OCI-LY7 (cell line): ENCODE results near the gene ARVCF. TPM values are rescaled to one million over a fixed set of nuclear protein-coding genes. Genes with fewer than 3 reads are reported as not detected.

Experiments
- BruUV-seq: library from RNA; stranded (reverse); fragments of 400-500 nt; replicated peaks from 2 replicates; lab custom pipeline; 2021; lab: Mats Ljungman, UMichigan
- CTCF ChIA-PET: fragments of 300-600 bp; sonication (Branson Sonifier 250); formaldehyde crosslinking; loops from one replicate; lab custom pipeline; 2022; ENCODE audit warnings: antibody characterized with exemption; ENCODE audit not compliant: unreplicated experiment; lab: Charles Lee
- POLR2A ChIA-PET: fragments of 300-600 bp; sonication (Branson Sonifier 250); formaldehyde crosslinking; loops from one replicate; lab custom pipeline; 2022; ENCODE audit warnings: antibody characterized with exemption; lab: Charles Lee
- DNase-seq: peaks from one replicate; pipeline ENCODE4 v3.0.0-alpha.2; 2015; ENCODE audit warnings: low spot score
- H2AFZ ChIP-seq: fragments of 200-600 bp; sonication (generic), shearing (Covaris generic); 2 replicates; pipeline ENCODE4 v1.6.1; 2014; ENCODE audit warnings: mild to moderate bottlenecking, antibody characterized with exemption, low read length, moderate library complexity
- H3K27ac ChIP-seq: fragments of 200-600 bp; sonication (generic); 2 replicates; pipeline ENCODE4 v1.5.1; 2014; ENCODE audit warnings: mixed run types, low read depth, mild to moderate bottlenecking, moderate library complexity, low read length, inconsistent platforms; ENCODE audit not compliant: poor library complexity, severe bottlenecking
- H3K36me3 ChIP-seq: fragments of 200-600 bp; sonication (generic); 2 replicates; pipeline ENCODE4 v1.6.1; 2014; ENCODE audit warnings: mild to moderate bottlenecking, antibody characterized with exemption, low read length, moderate library complexity, mixed read lengths; ENCODE audit not compliant: insufficient read depth
- H3K4me1 ChIP-seq: fragments of 200-600 bp; sonication (generic); 2 replicates; pipeline ENCODE4 v1.5.1; 2014; ENCODE audit warnings: mild to moderate bottlenecking, low read length; ENCODE audit not compliant: insufficient read depth, poor library complexity, severe bottlenecking
- H3K4me2 ChIP-seq: fragments of 200-600 bp; sonication (generic); 2 replicates; pipeline ENCODE4 v1.6.1; 2014; ENCODE audit warnings: mild to moderate bottlenecking, low read length
- H3K4me3 ChIP-seq: fragments of 200-600 bp; sonication (generic); 2 replicates; pipeline ENCODE4 v1.5.1; 2014; ENCODE audit warnings: mild to moderate bottlenecking, low read depth, low read length; ENCODE audit not compliant: poor library complexity, severe bottlenecking
- H3K79me2 ChIP-seq: fragments of 200-600 bp; sonication (generic); 2 replicates; pipeline ENCODE4 v1.6.1; 2016; ENCODE audit warnings: low read depth, mild to moderate bottlenecking, low read length, moderate library complexity, mixed read lengths; ENCODE audit not compliant: insufficient read depth
- H3K9me2 ChIP-seq: fragments of 200-600 bp; sonication (generic); 2 replicates; pipeline ENCODE4 v1.6.1; 2016; ENCODE audit warnings: mild to moderate bottlenecking, low read length, mixed read lengths; ENCODE audit not compliant: insufficient read depth
- H3K9me3 ChIP-seq: fragments of 200-600 bp; sonication (generic); 2 replicates; pipeline ENCODE4 v1.6.1; 2014; ENCODE audit warnings: mild to moderate bottlenecking, mixed run types, low read length, mixed read lengths
- H4K20me1 ChIP-seq: fragments of 200-600 bp; sonication (generic); 2 replicates; pipeline ENCODE4 v1.6.1; 2014; ENCODE audit warnings: mild to moderate bottlenecking, antibody characterized with exemption, low read length, moderate library complexity, mixed read lengths; ENCODE audit not compliant: insufficient read depth
- EZH2phosphoT487 ChIP-seq: fragments of 200-600 bp; sonication (generic); IDR thresholded peaks from 2 replicates; pipeline ENCODE4 v1.6.1; 2018; ENCODE audit warnings: low read depth, borderline replicate concordance, mild to moderate bottlenecking, mixed run types, antibody characterized with exemption, low read length, moderate library complexity, mixed read lengths
- intact Hi-C: fragments of 100-400 bp; cut with micrococcal nuclease; formaldehyde crosslinking; loops from one replicate; pipeline ENCODE4 v1.10.0; 2022; ENCODE audit not compliant: unreplicated experiment
- total RNA-seq, 2 experiments: library from RNA; depleted of rRNA in 1 of 2; stranded (reverse); fragments of >200 nt in 1 of 2; shearing (Covaris generic) in 1 of 2; gene quantifications; 2 replicates each; pipeline ENCODE4 v1.2.3, GENCODE V29; 2014 to 2022
- TF ChIP-seq, protein P1 (sequence below): fragments of 200-600 bp; sonication (generic); conservative IDR thresholded peaks from 2 replicates; pipeline ENCODE4 v1.5.1; 2014; ENCODE audit warnings: mild to moderate bottlenecking, antibody characterized with exemption, low read length, moderate library complexity, mixed read lengths

ARVCF gene
- total RNA-seq, 2 experiments from 2014 or later, result 2.9 to 3.8 TPM

- intact Hi-C loops, result no loop called here
- no TSS peak for BruUV-seq
- no peak overlapping the region for H2AFZ ChIP-seq
- ChIA-PET POLR2A (interaction anchor here (0.9 kb wide), 1 partner anchor 94 kb away, joined by 3 read pairs; the partner anchor contains the start of genes GNB1L and RTL10), CTCF (no interaction called here)
- peaks cover 43% of the 10 kb centered on the region for H3K36me3 ChIP-seq
- no peak overlapping the region for H3K27ac ChIP-seq
- H3K9me2 ChIP-seq, result no peaks in the 10 kb centered on the region
- no peak overlapping the region for H3K4me3 ChIP-seq
- peaks cover 13% of the 10 kb centered on the region for H3K4me1 ChIP-seq
- no peak overlapping the region for H3K4me2 ChIP-seq
- no peaks in the 10 kb centered on the region for H4K20me1 ChIP-seq
- no peaks in the 10 kb centered on the region for H3K9me3 ChIP-seq
- DNase-seq, result no peak
- no peak for TF ChIP-seq EZH2phosphoT487
- TF ChIP-seq, protein P1, sequence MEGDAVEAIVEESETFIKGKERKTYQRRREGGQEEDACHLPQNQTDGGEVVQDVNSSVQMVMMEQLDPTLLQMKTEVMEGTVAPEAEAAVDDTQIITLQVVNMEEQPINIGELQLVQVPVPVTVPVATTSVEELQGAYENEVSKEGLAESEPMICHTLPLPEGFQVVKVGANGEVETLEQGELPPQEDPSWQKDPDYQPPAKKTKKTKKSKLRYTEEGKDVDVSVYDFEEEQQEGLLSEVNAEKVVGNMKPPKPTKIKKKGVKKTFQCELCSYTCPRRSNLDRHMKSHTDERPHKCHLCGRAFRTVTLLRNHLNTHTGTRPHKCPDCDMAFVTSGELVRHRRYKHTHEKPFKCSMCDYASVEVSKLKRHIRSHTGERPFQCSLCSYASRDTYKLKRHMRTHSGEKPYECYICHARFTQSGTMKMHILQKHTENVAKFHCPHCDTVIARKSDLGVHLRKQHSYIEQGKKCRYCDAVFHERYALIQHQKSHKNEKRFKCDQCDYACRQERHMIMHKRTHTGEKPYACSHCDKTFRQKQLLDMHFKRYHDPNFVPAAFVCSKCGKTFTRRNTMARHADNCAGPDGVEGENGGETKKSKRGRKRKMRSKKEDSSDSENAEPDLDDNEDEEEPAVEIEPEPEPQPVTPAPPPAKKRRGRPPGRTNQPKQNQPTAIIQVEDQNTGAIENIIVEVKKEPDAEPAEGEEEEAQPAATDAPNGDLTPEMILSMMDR, result no peak; the same call in 1 of the 2 replicates
- H3K79me2 ChIP-seq, result peaks cover 32% of the 10 kb centered on the region
These were observed 68.4 kb downstream of the ARVCF start for GRCh38 chr22:19948057-19948760.

DNA sequence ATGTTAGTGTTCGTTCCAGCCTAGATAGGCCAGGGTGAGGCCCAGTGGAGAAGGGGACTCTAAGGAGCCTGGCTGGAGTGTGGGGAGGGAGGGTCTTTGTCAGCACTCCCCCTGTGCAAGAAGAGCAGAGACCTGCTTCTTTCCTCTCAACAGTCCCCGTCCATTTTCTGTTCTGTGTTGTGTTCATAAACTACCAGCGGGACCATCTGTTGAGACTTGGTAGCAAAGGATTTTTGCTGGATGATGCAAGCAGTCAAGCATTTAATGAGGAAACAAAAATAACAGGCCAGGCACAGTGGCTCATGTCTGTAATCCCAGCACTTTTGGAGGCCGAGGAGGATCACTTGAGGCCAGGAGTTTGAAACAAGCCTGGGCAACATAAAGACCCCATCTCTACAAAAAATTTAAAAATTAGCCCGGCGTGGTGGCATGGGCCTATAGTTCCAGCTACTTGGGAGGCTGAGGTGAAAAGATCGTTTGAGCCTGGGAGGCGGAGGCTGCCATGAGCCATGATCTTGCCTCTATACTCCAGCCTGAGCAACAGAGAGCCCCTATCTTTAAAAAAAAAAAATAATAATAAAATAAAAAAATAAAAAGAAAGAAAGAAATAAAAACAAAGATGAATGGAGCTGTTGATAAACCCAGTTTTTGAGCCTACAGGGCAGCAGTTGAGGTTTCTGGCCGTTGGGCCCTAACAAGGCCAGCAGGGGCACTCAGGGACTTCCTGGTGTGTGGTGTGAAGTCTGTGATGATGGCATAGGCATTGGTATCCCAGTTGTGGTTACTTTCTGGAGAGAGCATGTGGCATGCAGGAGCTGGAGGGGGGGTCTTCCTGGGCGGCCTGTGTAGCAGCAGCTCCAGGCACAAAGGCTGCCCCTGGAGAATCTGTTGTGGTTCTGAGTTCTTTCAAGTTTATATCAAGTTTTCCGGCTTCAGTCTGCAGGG, 73.3 kb downstream of the ARVCF start:
- CTCF ChIA-PET, result interaction anchor here (1.1 kb wide), 1 partner anchor 55 kb away, joined by 3 read pairs; no protein-coding TSS in a partner anchor
- TF ChIP-seq, protein P1, result no peak
- TF ChIP-seq EZH2phosphoT487, result no peak
- Histone ChIP-seq H3K36me3 (peaks cover 22% of the 10 kb centered on the region), H2AFZ (no peak overlapping the region; the same call in 1 of the 2 replicates), H3K79me2 (peaks cover 38% of the 10 kb centered on the region), H3K4me1 (peaks cover 32% of the 10 kb centered on the region), H4K20me1 (no peaks in the 10 kb centered on the region), H3K4me3 (peak overlapping the region; percentile 95), H3K27ac (peak overlapping the region; percentile 66), H3K4me2 (peak overlapping the region; percentile 98), H3K9me3 (no peaks in the 10 kb centered on the region), H3K9me2 (no peaks in the 10 kb centered on the region)
- POLR2A ChIA-PET, result interaction anchor here (0.8 to 1.6 kb wide), 4 partner anchors 10 to 167 kb away, joined by 3 to 4 read pairs (median 3); no protein-coding TSS in a partner anchor
- peak; percentile 54 for DNase-seq
- intact Hi-C loops, result loop anchor here (2.0 kb wide), 1 partner anchor 57 kb away; no protein-coding TSS in a partner anchor
- TSS peak; percentile 41 for BruUV-seq
